Measurements from ENCODE around the gene CNTNAP2. TPM values are rescaled to one million over a fixed set of nuclear protein-coding genes. Genes with fewer than 3 reads are reported as not detected.

The CNTNAP2 gene
- total RNA-seq, 2 experiments from 2014 or later: 0.28 TPM; not detected in 1

- no TSS peak for BruUV-seq (replicated peaks)
- H3K4me1 ChIP-seq (ENCODE audit: insufficient read depth, low read length, poor library complexity, severe bottlenecking): no peaks in the 10 kb centered on the region
- ChIA-PET CTCF (ENCODE audit: unreplicated experiment) (no interaction called here), POLR2A (no interaction called here)
- no peaks in the 10 kb centered on the region for H3K79me2 ChIP-seq (ENCODE audit: insufficient read depth, low read depth, low read length)
- H4K20me1 ChIP-seq (ENCODE audit: insufficient read depth, low read length): no peaks in the 10 kb centered on the region
- no peaks in the 10 kb centered on the region for H3K9me2 ChIP-seq (ENCODE audit: insufficient read depth, low read length)
- TF ChIP-seq CTCF (conservative IDR thresholded peaks at IDR 0.05; ENCODE audit: low read length) (no peak), EZH2phosphoT487 (IDR thresholded peaks at IDR 0.05; ENCODE audit: borderline replicate concordance, low read depth, low read length) (no peak)
- no peaks in the 10 kb centered on the region for H3K36me3 ChIP-seq (ENCODE audit: insufficient read depth, low read length)
- intact Hi-C loops (cut with micrococcal nuclease; ENCODE audit: unreplicated experiment): no loop called here
- H3K4me3 ChIP-seq (ENCODE audit: low read depth, low read length, poor library complexity, severe bottlenecking): no peak overlapping the region
- no peak for DNase-seq (ENCODE audit: low spot score)
- no peaks in the 10 kb centered on the region for H3K9me3 ChIP-seq (ENCODE audit: low read length)
- H3K27ac ChIP-seq (ENCODE audit: low read depth, low read length, poor library complexity, severe bottlenecking): no peak overlapping the region
- H3K4me2 ChIP-seq (ENCODE audit: low read length): no peak overlapping the region
- no peak overlapping the region for H2AFZ ChIP-seq (ENCODE audit: low read length)
Measured at GRCh38 chr7:146136357-146136875, 19.8 kb downstream of the CNTNAP2 start.

- Histone ChIP-seq H3K9me2 (ENCODE audit: insufficient read depth, low read length) (no peaks in the 10 kb centered on the region), H3K27ac (ENCODE audit: low read depth, low read length, poor library complexity, severe bottlenecking) (no peak overlapping the region), H3K4me2 (ENCODE audit: low read length) (no peak overlapping the region), H3K9me3 (ENCODE audit: low read length) (no peaks in the 10 kb centered on the region), H3K4me1 (ENCODE audit: insufficient read depth, low read length, poor library complexity, severe bottlenecking) (no peaks in the 10 kb centered on the region), H3K79me2 (ENCODE audit: insufficient read depth, low read depth, low read length) (no peaks in the 10 kb centered on the region), H3K4me3 (ENCODE audit: low read depth, low read length, poor library complexity, severe bottlenecking) (no peak overlapping the region), H4K20me1 (ENCODE audit: insufficient read depth, low read length) (no peaks in the 10 kb centered on the region), H2AFZ (ENCODE audit: low read length) (no peak overlapping the region), H3K36me3 (ENCODE audit: insufficient read depth, low read length) (no peaks in the 10 kb centered on the region)
- ChIA-PET POLR2A (no interaction called here), CTCF (ENCODE audit: unreplicated experiment) (no interaction called here)
- intact Hi-C loops (cut with micrococcal nuclease; ENCODE audit: unreplicated experiment): no loop called here
- BruUV-seq (replicated peaks): no TSS peak
- TF ChIP-seq EZH2phosphoT487 (IDR thresholded peaks at IDR 0.05; ENCODE audit: borderline replicate concordance, low read depth, low read length): no peak
- DNase-seq (ENCODE audit: low spot score): no peak
Measured at GRCh38 chr7:146138926-146139325, 22.3 kb downstream of the CNTNAP2 start.

GRCh38 chr7:146146831-146147486, 30.4 kb downstream of the CNTNAP2 start:
- H3K9me2 ChIP-seq (ENCODE audit: insufficient read depth, low read length): 0 out of 2 replicates have a peak, but pooled peaks cover 4% of the 10 kb centered on the region
- H3K4me1 ChIP-seq (ENCODE audit: insufficient read depth, low read length, poor library complexity, severe bottlenecking): no peaks in the 10 kb centered on the region
- no peaks in the 10 kb centered on the region for H4K20me1 ChIP-seq (ENCODE audit: insufficient read depth, low read length)
- H3K36me3 ChIP-seq (ENCODE audit: insufficient read depth, low read length): no peaks in the 10 kb centered on the region
- H3K4me2 ChIP-seq (ENCODE audit: low read length): no peak overlapping the region
- no peak overlapping the region for H3K4me3 ChIP-seq (ENCODE audit: low read depth, low read length, poor library complexity, severe bottlenecking)
- ChIA-PET CTCF (ENCODE audit: unreplicated experiment) (no interaction called here), POLR2A (interaction anchor here (0.6 kb wide), 1 partner anchor 24 kb away, joined by 4 read pairs; no protein-coding TSS in a partner anchor)
- intact Hi-C loops (cut with micrococcal nuclease; ENCODE audit: unreplicated experiment): no loop called here
- H3K9me3 ChIP-seq (ENCODE audit: low read length): no peaks in the 10 kb centered on the region
- no peak for DNase-seq (ENCODE audit: low spot score)
- H2AFZ ChIP-seq (ENCODE audit: low read length): no peak overlapping the region
- no TSS peak for BruUV-seq (replicated peaks)
- TF ChIP-seq CTCF (conservative IDR thresholded peaks at IDR 0.05; ENCODE audit: low read length) (no peak), EZH2phosphoT487 (IDR thresholded peaks at IDR 0.05; ENCODE audit: borderline replicate concordance, low read depth, low read length) (no peak)
- no peaks in the 10 kb centered on the region for H3K79me2 ChIP-seq (ENCODE audit: insufficient read depth, low read depth, low read length)
- H3K27ac ChIP-seq (ENCODE audit: low read depth, low read length, poor library complexity, severe bottlenecking): no peak overlapping the region
